ENCODE results near the gene SLC1A7.

SLC1A7 gene

DNA sequence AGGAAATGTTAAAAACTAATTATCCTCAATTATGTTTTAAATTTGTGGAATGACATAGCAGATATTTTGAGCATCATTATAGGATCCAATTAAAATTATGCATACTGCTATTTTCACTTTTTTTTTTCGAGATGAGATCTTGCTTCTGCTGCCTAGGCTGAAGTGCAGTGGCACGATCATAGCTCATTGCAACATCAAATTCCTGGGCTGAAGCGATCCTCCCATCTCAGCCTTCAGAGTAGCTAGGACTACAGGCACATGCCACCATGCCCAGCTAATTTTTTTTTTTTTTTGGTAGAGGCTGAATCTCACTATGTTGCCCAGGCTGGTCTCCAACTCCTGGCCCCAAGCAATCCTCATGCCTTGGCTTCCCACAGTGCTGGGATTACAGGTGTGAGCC is 11.3 kb upstream of the SLC1A7 start:
- TF ChIP-seq CTCF (conservative IDR thresholded peaks at IDR 0.05; ENCODE audit: low read depth, low read length): no peak
- no peak overlapping the region for H3K4me3 ChIP-seq (ENCODE audit: low read depth, low read length)
- peak; percentile 23 for DNase-seq (ENCODE audit: low read depth)

GRCh38 chr1:53148123-53148522 is 5.7 kb upstream of the SLC1A7 start:
- DNase-seq (ENCODE audit: low read depth): no peak

DNA sequence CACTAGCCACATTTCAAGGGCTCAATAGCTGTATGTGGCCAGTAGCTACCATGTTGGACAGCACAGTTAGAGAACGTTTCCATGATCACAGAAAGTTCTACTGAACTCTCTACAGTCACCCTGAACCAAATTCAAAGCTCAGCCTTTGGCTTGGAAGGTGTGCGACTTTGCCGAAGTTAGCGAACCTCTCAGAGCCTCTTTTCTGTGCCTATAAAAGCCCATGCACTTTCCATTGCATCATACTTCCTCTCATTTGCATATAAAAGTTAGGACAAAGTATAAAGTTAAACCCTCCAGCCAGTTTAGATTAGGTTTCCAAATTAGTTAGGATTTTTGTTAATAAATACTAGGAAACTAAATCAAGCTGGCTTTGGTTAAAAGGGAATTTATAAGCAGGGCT is 4.7 kb upstream of the SLC1A7 start:
- no peak for TF ChIP-seq CTCF (conservative IDR thresholded peaks at IDR 0.05; ENCODE audit: low read depth, low read length)
- H3K4me3 ChIP-seq (ENCODE audit: low read depth, low read length): no peak overlapping the region
- DNase-seq (ENCODE audit: low read depth): no peak

More at GRCh38 chr1:53148123-53148522, 5.7 kb upstream of the SLC1A7 start:
- no peak for TF ChIP-seq CTCF (conservative IDR thresholded peaks at IDR 0.05; ENCODE audit: low read depth, low read length)
- no peak overlapping the region for H3K4me3 ChIP-seq (ENCODE audit: low read depth, low read length)

- no peak overlapping the region for H3K4me3 ChIP-seq (ENCODE audit: low read depth, low read length)
- TF ChIP-seq CTCF (conservative IDR thresholded peaks at IDR 0.05; ENCODE audit: low read depth, low read length): no peak
- DNase-seq (ENCODE audit: low read depth): peak; percentile 100
These were observed 3.7 kb upstream of the SLC1A7 start for GRCh38 chr1:53145942-53146708.

DNA sequence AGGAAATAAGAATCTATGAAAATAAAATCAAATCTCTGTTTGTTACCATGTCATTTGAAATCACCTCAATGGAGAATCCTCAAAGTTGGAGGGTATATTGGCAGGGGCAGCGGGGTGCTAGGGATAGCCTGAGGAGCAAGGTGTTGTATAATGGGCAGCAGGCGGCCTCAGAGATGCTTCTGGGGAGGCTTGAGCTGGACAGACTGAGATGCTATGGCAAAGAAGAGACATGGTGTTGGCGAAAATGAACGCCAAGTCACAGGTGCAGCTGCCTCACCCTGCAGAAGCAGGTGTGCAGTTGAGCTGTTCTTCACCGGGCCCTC is 3.1 kb upstream of the SLC1A7 start:
- no peak overlapping the region for H3K4me3 ChIP-seq (ENCODE audit: low read depth, low read length)
- TF ChIP-seq CTCF (conservative IDR thresholded peaks at IDR 0.05; ENCODE audit: low read depth, low read length): no peak
- no peak for DNase-seq (ENCODE audit: low read depth)

DNA sequence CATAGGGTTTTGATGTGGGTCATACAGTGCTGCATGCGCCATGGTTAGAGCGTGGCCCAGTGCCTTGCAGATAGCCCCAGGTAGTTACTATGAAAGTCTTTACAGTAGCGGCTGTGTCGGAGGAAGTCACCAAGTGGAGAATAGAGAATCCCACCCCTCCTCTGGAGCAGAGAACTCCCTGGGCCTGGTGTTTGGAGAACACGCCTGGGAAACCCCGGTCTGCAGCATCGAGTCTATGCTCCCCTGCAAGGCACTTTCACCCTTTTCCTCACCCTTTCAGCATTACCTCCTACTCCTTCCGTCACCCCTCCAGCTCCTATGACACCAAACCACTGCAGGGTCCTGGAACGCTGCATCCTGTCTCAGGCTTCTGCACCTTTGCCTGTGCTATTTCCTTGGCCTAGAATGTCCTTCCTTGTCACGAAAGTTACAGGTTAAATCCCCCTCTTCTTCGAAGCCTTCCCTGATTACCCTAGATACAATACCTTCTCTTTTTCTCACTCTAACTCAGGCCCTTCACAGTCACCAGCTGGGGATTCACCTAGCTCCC is 2.7 kb upstream of the SLC1A7 start:
- TF ChIP-seq CTCF (conservative IDR thresholded peaks at IDR 0.05; ENCODE audit: low read depth, low read length): no peak
- DNase-seq (ENCODE audit: low read depth): no peak
- no peak overlapping the region for H3K4me3 ChIP-seq (ENCODE audit: low read depth, low read length)

DNA sequence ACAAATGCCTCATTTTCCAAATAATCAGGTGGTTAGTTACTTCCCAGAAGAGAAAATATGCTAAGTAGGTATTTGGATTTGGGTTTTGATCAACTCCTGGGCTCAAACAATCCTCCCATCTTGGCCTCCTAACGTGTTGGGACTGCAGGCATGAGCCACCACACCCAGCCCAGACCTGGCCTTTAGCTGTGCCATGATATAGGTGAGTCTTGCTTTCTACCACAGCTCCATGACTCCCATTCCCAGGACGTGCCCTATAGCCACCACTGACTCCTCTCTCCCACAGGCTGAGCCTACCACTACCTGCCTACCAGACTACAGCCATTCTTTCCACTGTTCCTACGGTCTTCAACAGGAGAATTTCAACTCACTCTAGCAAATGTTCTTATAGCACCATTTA is 1.8 kb upstream of the SLC1A7 start:
- H3K4me3 ChIP-seq (ENCODE audit: low read depth, low read length): no peak overlapping the region
- no peak for TF ChIP-seq CTCF (conservative IDR thresholded peaks at IDR 0.05; ENCODE audit: low read depth, low read length)
- DNase-seq (ENCODE audit: low read depth): no peak

Data from choroid plexus epithelial cell (primary cell).